GM23248 (cell line): ENCODE measurements around the gene SCAPER.

Experiments
- EZH2 ChIP-seq: fragments of 200-600 bp; sonication (generic); IDR thresholded peaks from 2 replicates; pipeline ENCODE4 v1.6.1; 2018; ENCODE audit warnings: antibody characterized with exemption, mild to moderate bottlenecking; ENCODE audit not compliant: insufficient read depth, poor library complexity, severe bottlenecking
- EZH2phosphoT487 ChIP-seq: fragments of 200-600 bp; sonication (generic); IDR thresholded peaks from 2 replicates; pipeline ENCODE4 v1.6.1; 2018; ENCODE audit warnings: antibody characterized with exemption, moderate library complexity, mild to moderate bottlenecking, low read depth; ENCODE audit not compliant: insufficient read depth

- TF ChIP-seq EZH2 (no peak), EZH2phosphoT487 (no peak)
These were observed 49.6 kb upstream of the SCAPER start for GRCh38 chr15:76954744-76955143.
